ENCODE data around the gene TMEM178B. TPM values are rescaled to one million over a fixed set of nuclear protein-coding genes. Genes with fewer than 3 reads are reported as not detected.

TMEM178B gene
- total and polyA plus RNA-seq, 9 of the 15 experiments (the other 6 are each of a cell fraction or from before 2014, with no cell fraction given), result under 0.01 to 0.03 (median 0.01) TPM; not detected in 5

DNA sequence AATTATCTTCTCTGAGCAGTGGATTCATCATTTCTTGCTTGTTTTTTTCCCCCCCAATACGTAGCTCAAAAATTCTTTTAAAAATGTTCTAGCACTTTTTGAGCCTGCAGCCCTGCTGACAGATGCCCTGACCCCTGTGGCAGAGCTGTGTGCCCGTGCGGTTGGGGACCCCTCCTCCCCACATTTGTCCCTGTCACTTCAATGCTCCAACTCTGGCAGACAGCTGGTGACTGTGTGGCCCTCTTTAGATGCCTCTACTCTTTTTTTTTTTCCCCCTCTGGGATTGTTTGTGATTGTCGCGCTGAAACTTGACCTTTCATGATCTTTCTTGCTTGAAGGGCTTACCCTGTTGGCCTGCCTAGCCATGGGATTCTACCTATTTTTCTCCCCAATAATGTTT is 214.1 kb downstream of the TMEM178B start (continued):
- TF ChIP-seq ZNF592 (IDR thresholded peaks at IDR 0.05) (no peak), C11orf30 (IDR thresholded peaks at IDR 0.05; ENCODE audit: low read depth) (no peak), CEBPG (CRISPR knock-in tag; IDR thresholded peaks at IDR 0.05) (no peak), CEBPG (tag; conservative IDR thresholded peaks at IDR 0.05 in 1 of 2, IDR thresholded peaks at IDR 0.05 in 1 of 2) (no peak), MYNN (IDR thresholded peaks at IDR 0.05) (no peak), MYNN (CRISPR knock-in tag; IDR thresholded peaks at IDR 0.05) (no peak), GABPB2 (CRISPR knock-in tag; conservative IDR thresholded peaks at IDR 0.05) (no peak), PHF8 (IDR thresholded peaks at IDR 0.05; ENCODE audit: borderline replicate concordance, low read length) (no peak), USF2 (CRISPR knock-in tag; IDR thresholded peaks at IDR 0.05) (no peak)
- TF ChIP-seq, protein P1, sequence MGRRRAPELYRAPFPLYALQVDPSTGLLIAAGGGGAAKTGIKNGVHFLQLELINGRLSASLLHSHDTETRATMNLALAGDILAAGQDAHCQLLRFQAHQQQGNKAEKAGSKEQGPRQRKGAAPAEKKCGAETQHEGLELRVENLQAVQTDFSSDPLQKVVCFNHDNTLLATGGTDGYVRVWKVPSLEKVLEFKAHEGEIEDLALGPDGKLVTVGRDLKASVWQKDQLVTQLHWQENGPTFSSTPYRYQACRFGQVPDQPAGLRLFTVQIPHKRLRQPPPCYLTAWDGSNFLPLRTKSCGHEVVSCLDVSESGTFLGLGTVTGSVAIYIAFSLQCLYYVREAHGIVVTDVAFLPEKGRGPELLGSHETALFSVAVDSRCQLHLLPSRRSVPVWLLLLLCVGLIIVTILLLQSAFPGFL (CRISPR knock-in tag; IDR thresholded peaks at IDR 0.05), result no peak
